C4-2B (cell line): ENCODE results near the gene GNA15.

Experiments
- ZFX ChIP-seq: fragments of 450-650 bp; IDR thresholded peaks from 2 replicates; pipeline ENCODE4 v1.6.1; 2017
- TF ChIP-seq, protein P1 (sequence below): fragments of 450-650 bp; conservative IDR thresholded peaks from 2 replicates; pipeline ENCODE4 v1.5.1; 2017; ENCODE audit warnings: mild to moderate bottlenecking

DNA sequence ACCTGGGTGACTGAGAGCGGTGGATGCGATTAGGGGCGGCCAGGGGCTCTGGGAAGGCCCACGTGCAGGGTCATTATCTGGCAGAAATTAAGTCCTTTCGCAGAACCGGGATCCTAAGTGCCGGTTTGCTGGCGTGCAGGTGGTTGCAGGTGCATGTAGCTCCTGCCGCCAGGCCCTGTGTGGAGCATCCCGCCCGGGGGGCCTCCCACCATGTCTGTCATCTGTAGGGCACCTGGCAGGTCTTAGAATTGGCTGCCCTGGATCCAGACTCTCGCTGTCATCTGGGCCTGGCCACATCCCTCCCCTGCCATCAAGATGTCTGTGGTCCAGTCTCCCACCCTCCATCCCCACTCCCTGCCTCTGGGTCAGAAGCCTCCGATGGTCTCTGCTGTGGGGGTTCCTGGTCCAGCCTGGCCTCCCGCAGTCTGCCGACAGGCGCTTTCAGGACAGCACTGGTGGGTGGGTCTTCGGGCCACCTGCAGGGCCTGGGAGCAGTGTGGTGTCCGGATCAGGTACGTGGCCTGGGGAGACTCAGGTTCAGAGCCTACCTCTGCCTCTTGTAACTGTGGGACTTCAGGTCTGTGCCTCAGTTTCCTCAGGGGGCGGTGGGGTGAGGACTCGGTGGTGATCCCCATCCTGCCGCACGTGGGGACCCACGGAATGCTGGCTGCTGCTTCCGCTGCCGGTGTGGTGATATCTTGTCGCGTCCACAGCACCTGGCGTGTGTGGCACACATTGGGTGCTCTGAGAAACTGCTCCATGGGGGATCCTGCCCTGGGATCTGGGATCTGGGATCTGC lies 36.3 kb upstream of the GNA15 start:
- TF ChIP-seq, protein P1, sequence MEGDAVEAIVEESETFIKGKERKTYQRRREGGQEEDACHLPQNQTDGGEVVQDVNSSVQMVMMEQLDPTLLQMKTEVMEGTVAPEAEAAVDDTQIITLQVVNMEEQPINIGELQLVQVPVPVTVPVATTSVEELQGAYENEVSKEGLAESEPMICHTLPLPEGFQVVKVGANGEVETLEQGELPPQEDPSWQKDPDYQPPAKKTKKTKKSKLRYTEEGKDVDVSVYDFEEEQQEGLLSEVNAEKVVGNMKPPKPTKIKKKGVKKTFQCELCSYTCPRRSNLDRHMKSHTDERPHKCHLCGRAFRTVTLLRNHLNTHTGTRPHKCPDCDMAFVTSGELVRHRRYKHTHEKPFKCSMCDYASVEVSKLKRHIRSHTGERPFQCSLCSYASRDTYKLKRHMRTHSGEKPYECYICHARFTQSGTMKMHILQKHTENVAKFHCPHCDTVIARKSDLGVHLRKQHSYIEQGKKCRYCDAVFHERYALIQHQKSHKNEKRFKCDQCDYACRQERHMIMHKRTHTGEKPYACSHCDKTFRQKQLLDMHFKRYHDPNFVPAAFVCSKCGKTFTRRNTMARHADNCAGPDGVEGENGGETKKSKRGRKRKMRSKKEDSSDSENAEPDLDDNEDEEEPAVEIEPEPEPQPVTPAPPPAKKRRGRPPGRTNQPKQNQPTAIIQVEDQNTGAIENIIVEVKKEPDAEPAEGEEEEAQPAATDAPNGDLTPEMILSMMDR, result no peak
- no peak for TF ChIP-seq ZFX
